HL-60 (cell line): Measurements from ENCODE around the gene HDGF.

Source experiments
- POLR2AphosphoS5 ChIP-seq: IDR thresholded peaks from 2 replicates; pipeline ENCODE4 v1.6.1; 2012; ENCODE audit warnings: low read depth
- SPI1 ChIP-seq: IDR thresholded peaks from 2 replicates; pipeline ENCODE4 v1.6.1; 2012; ENCODE audit warnings: low read depth, mild to moderate bottlenecking, borderline replicate concordance
- TF ChIP-seq, protein P1 (sequence below): IDR thresholded peaks from one replicate; pipeline ENCODE4 v1.5.1; 2011; ENCODE audit warnings: low read length, control low read depth, inconsistent platforms; ENCODE audit not compliant: insufficient read depth

GRCh38 chr1:156726549-156727226, 24.8 kb downstream of the HDGF start:
- TF ChIP-seq, protein P1, sequence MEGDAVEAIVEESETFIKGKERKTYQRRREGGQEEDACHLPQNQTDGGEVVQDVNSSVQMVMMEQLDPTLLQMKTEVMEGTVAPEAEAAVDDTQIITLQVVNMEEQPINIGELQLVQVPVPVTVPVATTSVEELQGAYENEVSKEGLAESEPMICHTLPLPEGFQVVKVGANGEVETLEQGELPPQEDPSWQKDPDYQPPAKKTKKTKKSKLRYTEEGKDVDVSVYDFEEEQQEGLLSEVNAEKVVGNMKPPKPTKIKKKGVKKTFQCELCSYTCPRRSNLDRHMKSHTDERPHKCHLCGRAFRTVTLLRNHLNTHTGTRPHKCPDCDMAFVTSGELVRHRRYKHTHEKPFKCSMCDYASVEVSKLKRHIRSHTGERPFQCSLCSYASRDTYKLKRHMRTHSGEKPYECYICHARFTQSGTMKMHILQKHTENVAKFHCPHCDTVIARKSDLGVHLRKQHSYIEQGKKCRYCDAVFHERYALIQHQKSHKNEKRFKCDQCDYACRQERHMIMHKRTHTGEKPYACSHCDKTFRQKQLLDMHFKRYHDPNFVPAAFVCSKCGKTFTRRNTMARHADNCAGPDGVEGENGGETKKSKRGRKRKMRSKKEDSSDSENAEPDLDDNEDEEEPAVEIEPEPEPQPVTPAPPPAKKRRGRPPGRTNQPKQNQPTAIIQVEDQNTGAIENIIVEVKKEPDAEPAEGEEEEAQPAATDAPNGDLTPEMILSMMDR: peak; percentile 60
- no peak for TF ChIP-seq SPI1
- peak; percentile 47; the same call in 1 of the 2 replicates for TF ChIP-seq POLR2AphosphoS5
